ENCODE measurements around the gene ADAM8. TPM values are rescaled to one million over a fixed set of nuclear protein-coding genes. Genes with fewer than 3 reads are reported as not detected.

Gene ADAM8
- total and polyA plus RNA-seq, 2 of the 4 experiments (the other 2 are of a cell fraction) = under 0.01 to 0.74 TPM

DNA sequence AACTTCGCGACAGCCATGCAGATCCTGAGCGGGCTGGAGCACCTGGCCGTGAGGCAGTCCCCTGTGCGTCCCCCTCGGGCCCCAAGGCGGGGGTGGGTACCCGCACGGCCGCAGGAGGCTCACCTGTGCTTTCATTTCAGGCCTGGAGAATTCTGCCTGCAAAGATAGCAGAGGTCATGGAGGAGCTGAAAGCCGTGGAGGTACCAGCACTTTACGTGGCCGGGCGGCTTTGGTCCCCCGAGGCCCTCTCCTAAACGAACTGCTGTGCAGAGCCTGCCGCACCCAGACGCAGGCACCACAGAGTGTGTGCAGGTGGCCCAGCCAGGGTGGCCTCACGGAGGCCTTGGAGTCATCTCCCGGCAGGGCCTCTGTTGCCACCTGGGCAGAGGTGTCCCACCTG, 57.8 kb downstream of the ADAM8 start:
- BruUV-seq (replicated peaks) = no TSS peak
- no peaks in the 10 kb centered on the region for H4K20me1 ChIP-seq (ENCODE audit: insufficient read depth, low read length)
- POLR2A ChIA-PET (ENCODE audit: unreplicated experiment) = no interaction called here
- CTCF ChIA-PET = interaction anchor here (0.6 kb wide), 1 partner anchor 862 kb away, joined by 4 read pairs; no protein-coding TSS in a partner anchor
- no peaks in the 10 kb centered on the region for H3K9me1 ChIP-seq (ENCODE audit: insufficient read depth, low read length)
- H2AK5ac ChIP-seq (ENCODE audit: low read depth, low read length) = no peak overlapping the region
- H4K5ac ChIP-seq (ENCODE audit: low read depth, low read length) = no peak overlapping the region
- H3K9ac ChIP-seq (ENCODE audit: low read depth, low read length) = no peak overlapping the region
- H3K27me3 ChIP-seq (ENCODE audit: control insufficient read depth, insufficient read depth, low read length) = peaks cover 12% of the 10 kb centered on the region; the same call in 1 of the 2 replicates
- no peaks in the 10 kb centered on the region for H3K36me3 ChIP-seq (ENCODE audit: control insufficient read depth, insufficient read depth, low read length)
- no peak overlapping the region for H3K14ac ChIP-seq (replicated peaks; ENCODE audit: low read depth, low read length)
- no peak overlapping the region for H3K56ac ChIP-seq (ENCODE audit: extremely low read depth, insufficient read depth, low read length)
- no peak overlapping the region for H3K27ac ChIP-seq (ENCODE audit: insufficient read depth, low read length)
- in situ Hi-C loops (cut with MboI; ENCODE audit: low sequenced_read_pairs) = no loop called here
- dilution Hi-C loops (cut with HindIII; ENCODE audit: low sequenced_read_pairs, unreplicated experiment) = no loop called here
- intact Hi-C loops (cut with micrococcal nuclease) = no loop called here
- H4K8ac ChIP-seq (ENCODE audit: low read depth in 2 of 2, low read length in 2 of 2) = no peak overlapping the region
- H4K91ac ChIP-seq (ENCODE audit: insufficient read depth, low read depth, low read length) = no peak overlapping the region
- H2BK120ac ChIP-seq (ENCODE audit: low read depth, low read length) = no peak overlapping the region
- ATAC-seq (ENCODE audit: low read depth) (no peak), DNase-seq (no peak)
- H3K4me2 ChIP-seq (ENCODE audit: low read depth, low read length) = no peak overlapping the region
- H3K79me1 ChIP-seq (ENCODE audit: low read depth in 1 of 2, low read length in 2 of 2) = no peaks in the 10 kb centered on the region
- H3K4ac ChIP-seq (ENCODE audit: low read depth, low read length) = no peak overlapping the region
- no peak overlapping the region for H3K18ac ChIP-seq (ENCODE audit: low read depth, low read length)
- no peak for TF ChIP-seq NFE2L2 (IDR thresholded peaks at IDR 0.05; ENCODE audit: low read depth, low read length)
- TF ChIP-seq CEBPB (IDR thresholded peaks at IDR 0.05; ENCODE audit: low read depth, low read length) = no peak
- no peak for TF ChIP-seq RCOR1 (IDR thresholded peaks at IDR 0.05; ENCODE audit: insufficient replicate concordance, low read length)
- no peak for TF ChIP-seq MAFK (IDR thresholded peaks at IDR 0.05; ENCODE audit: low read depth, low read length)
- TF ChIP-seq MAZ (IDR thresholded peaks at IDR 0.05; ENCODE audit: borderline replicate concordance, low read depth, low read length) = no peak
- no peak for TF ChIP-seq RAD21 (IDR thresholded peaks at IDR 0.05; ENCODE audit: low read length)
- TF ChIP-seq CHD1 (IDR thresholded peaks at IDR 0.05; ENCODE audit: low read depth, low read length) = no peak
- TF ChIP-seq MXI1 (IDR thresholded peaks at IDR 0.05; ENCODE audit: borderline replicate concordance, low read depth, low read length) = no peak
- TF ChIP-seq RFX5 (IDR thresholded peaks at IDR 0.05; ENCODE audit: low read depth, low read length) = no peak
- TF ChIP-seq BHLHE40 (IDR thresholded peaks at IDR 0.05; ENCODE audit: low read depth, low read length) = no peak
- no peak for TF ChIP-seq FOS (IDR thresholded peaks at IDR 0.05; ENCODE audit: low read depth, low read length)
- TF ChIP-seq, protein P1, sequence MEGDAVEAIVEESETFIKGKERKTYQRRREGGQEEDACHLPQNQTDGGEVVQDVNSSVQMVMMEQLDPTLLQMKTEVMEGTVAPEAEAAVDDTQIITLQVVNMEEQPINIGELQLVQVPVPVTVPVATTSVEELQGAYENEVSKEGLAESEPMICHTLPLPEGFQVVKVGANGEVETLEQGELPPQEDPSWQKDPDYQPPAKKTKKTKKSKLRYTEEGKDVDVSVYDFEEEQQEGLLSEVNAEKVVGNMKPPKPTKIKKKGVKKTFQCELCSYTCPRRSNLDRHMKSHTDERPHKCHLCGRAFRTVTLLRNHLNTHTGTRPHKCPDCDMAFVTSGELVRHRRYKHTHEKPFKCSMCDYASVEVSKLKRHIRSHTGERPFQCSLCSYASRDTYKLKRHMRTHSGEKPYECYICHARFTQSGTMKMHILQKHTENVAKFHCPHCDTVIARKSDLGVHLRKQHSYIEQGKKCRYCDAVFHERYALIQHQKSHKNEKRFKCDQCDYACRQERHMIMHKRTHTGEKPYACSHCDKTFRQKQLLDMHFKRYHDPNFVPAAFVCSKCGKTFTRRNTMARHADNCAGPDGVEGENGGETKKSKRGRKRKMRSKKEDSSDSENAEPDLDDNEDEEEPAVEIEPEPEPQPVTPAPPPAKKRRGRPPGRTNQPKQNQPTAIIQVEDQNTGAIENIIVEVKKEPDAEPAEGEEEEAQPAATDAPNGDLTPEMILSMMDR (conservative IDR thresholded peaks at IDR 0.05; ENCODE audit: low read depth, low read length) = no peak
- no peak overlapping the region for H3K4me3 ChIP-seq (ENCODE audit: insufficient read depth, low read depth, low read length)
- no peaks in the 10 kb centered on the region for H3K4me1 ChIP-seq (ENCODE audit: control insufficient read depth, insufficient read depth, low read length)
- peaks cover 2% of the 10 kb centered on the region; the same call in 1 of the 2 replicates for H3K9me3 ChIP-seq (ENCODE audit: control insufficient read depth, insufficient read depth, low read length)
- no peak overlapping the region for H2AK9ac ChIP-seq (replicated peaks; ENCODE audit: low read depth, low read length, poor library complexity)
- no peak overlapping the region for H2BK15ac ChIP-seq (ENCODE audit: low read depth, low read length)
- H2BK5ac ChIP-seq (ENCODE audit: low read depth, low read length, poor library complexity, severe bottlenecking) = no peak overlapping the region
- no peak overlapping the region for H2BK20ac ChIP-seq (ENCODE audit: low read depth, low read length)
- 74% methylated on average over 14 of the region's 20 CpGs; no CpG with 5 or more reads in 1 of the 2 experiments for whole genome bisulfite sequencing, 2 experiments (ENCODE audit: extremely low coverage in 2 of 2, insufficient read length in 1 of 2)
- no peak overlapping the region for H3K23ac ChIP-seq (ENCODE audit: low read depth, low read length)
- no peak overlapping the region for H2AFZ ChIP-seq (replicated peaks; ENCODE audit: low read length, poor library complexity)
